Endodermal cell (in vitro differentiated cells): ENCODE results near the gene EFCAB8. TPM values are rescaled to one million over a fixed set of nuclear protein-coding genes. Genes with fewer than 3 reads are reported as not detected.
A peak's percentile ranks its signal among the peaks of the same experiment; 100 is the strongest.

Experiments used
- DNase-seq: peaks from one replicate; pipeline ENCODE4 v3.0.0-alpha.2; 2017
- H3K27ac ChIP-seq: 2 replicates; pipeline ENCODE4 v1.5.1; 2013; ENCODE audit warnings: mild to moderate bottlenecking, low read depth, low read length, moderate library complexity
- H3K27me3 ChIP-seq: 2 replicates; pipeline ENCODE4 v1.6.1; 2013; ENCODE audit warnings: mild to moderate bottlenecking, low read length, moderate library complexity; ENCODE audit not compliant: insufficient read depth, control insufficient read depth, poor library complexity, severe bottlenecking
- H3K36me3 ChIP-seq: 2 replicates; pipeline ENCODE4 v1.7.0; 2013; ENCODE audit warnings: mild to moderate bottlenecking, low read length, moderate library complexity; ENCODE audit not compliant: control insufficient read depth, insufficient read depth
- H3K4me1 ChIP-seq: one replicate; pipeline ENCODE4 v1.7.0; 2013; ENCODE audit warnings: low read length; ENCODE audit not compliant: control insufficient read depth, insufficient read depth
- H3K4me3 ChIP-seq: 2 replicates; pipeline ENCODE4 v1.5.1; 2013; ENCODE audit warnings: mild to moderate bottlenecking, low read length, moderate library complexity
- H3K9ac ChIP-seq: 2 replicates; pipeline ENCODE4 v1.6.1; 2013; ENCODE audit warnings: mild to moderate bottlenecking, low read length, moderate library complexity; ENCODE audit not compliant: poor library complexity, severe bottlenecking; ENCODE audit errors: extremely low read depth
- H3K9me3 ChIP-seq: 2 replicates; pipeline ENCODE4 v1.6.1; 2013; ENCODE audit warnings: mild to moderate bottlenecking, low read length, moderate library complexity; ENCODE audit not compliant: control insufficient read depth
- H3K27ac Mint-ChIP-seq: 2 replicates; pipeline ENCODE4 v1.8.0; 2020; ENCODE audit warnings: mixed read lengths
- H3K27me3 Mint-ChIP-seq: 2 replicates; pipeline ENCODE4 v1.8.0; 2021; ENCODE audit warnings: mild to moderate bottlenecking, mixed read lengths; ENCODE audit not compliant: insufficient read depth
- H3K36me3 Mint-ChIP-seq: 2 replicates; pipeline ENCODE4 v1.8.0; 2020; ENCODE audit warnings: low read depth, mixed read lengths
- H3K4me1 Mint-ChIP-seq: 2 replicates; pipeline ENCODE4 v1.8.0; 2020; ENCODE audit warnings: mixed read lengths
- H3K4me3 Mint-ChIP-seq: 2 replicates; pipeline ENCODE4 v1.8.0; 2020; ENCODE audit warnings: mild to moderate bottlenecking, moderate library complexity, mixed read lengths
- H3K9me3 Mint-ChIP-seq: 2 replicates; pipeline ENCODE4 v1.8.0; 2020; ENCODE audit warnings: mild to moderate bottlenecking, mixed read lengths
- CTCF ChIP-seq: fragments of 200-600 bp; sonication (generic); conservative IDR thresholded peaks from 2 replicates; pipeline ENCODE4 v1.5.0; 2021; ENCODE audit warnings: antibody characterized with exemption, mild to moderate bottlenecking
- WGBS, 2 experiments: methylation state at CpG; one replicate each; pipeline versions ENCODE4 v1.1.5 to v1.1.7; 2013; ENCODE audit warnings: missing lambda C conversion rate in 2 of 2, mixed read lengths in 1 of 2; ENCODE audit not compliant: insufficient coverage in 1 of 2, insufficient read length in 1 of 2; 5-methylcytosine and 5-hydroxymethylcytosine counted together
- total RNA-seq, 2 donors: library from RNA; stranded (reverse); fragmentation: NEBNext Ultra II Directional in 1 of 2; extraction: Animal tissue kit (Norgen Biotek cat#: 25700) in 1 of 2; gene quantifications; 2 replicates in 1 of 2; 3 replicates in 1 of 2; pipeline ENCODE4 v1.2.1, GENCODE V29; 2021

EFCAB8 gene
- total RNA-seq, 2 donors from 2014 or later: 0.44 to 1.0 TPM

GRCh38 chr20:32983459-32984112, 124.9 kb downstream of the EFCAB8 start:
- Mint-ChIP-seq H3K4me3 (no peak overlapping the region), H3K36me3 (no peaks in the 10 kb centered on the region), H3K4me1 (peaks cover 21% of the 10 kb centered on the region), H3K27me3 (no peaks in the 10 kb centered on the region), H3K27ac (no peak overlapping the region), H3K9me3 (no peaks in the 10 kb centered on the region)
- Histone ChIP-seq H3K27me3 (no peaks in the 10 kb centered on the region), H3K27ac (no peak overlapping the region), H3K36me3 (no peaks in the 10 kb centered on the region), H3K9ac (no peak overlapping the region), H3K4me3 (no peak overlapping the region), H3K9me3 (no peaks in the 10 kb centered on the region), H3K4me1 (no peaks in the 10 kb centered on the region)
- no peak for DNase-seq
- WGBS, 2 experiments: 87 to 88% methylated on average over 9 to 12 of the region's 12 CpGs
- TF ChIP-seq CTCF: no peak

- H3K4me1 Mint-ChIP-seq: peaks cover 21% of the 10 kb centered on the region
- H3K27ac ChIP-seq: no peak overlapping the region
- H3K27me3 Mint-ChIP-seq: no peaks in the 10 kb centered on the region
- no peaks in the 10 kb centered on the region for H3K9me3 ChIP-seq
- no peak for TF ChIP-seq CTCF
- no peaks in the 10 kb centered on the region for H3K36me3 Mint-ChIP-seq
- 66 to 80% methylated on average over 4 to 7 of the region's 7 CpGs for WGBS, 2 experiments
- H3K27ac Mint-ChIP-seq: peak overlapping the region; percentile 42
- no peak overlapping the region for H3K4me3 ChIP-seq
- H3K9me3 Mint-ChIP-seq: no peaks in the 10 kb centered on the region
- no peak overlapping the region for H3K4me3 Mint-ChIP-seq
- DNase-seq: peak; percentile 78
- H3K9ac ChIP-seq: no peak overlapping the region
- H3K27me3 ChIP-seq: no peaks in the 10 kb centered on the region
- H3K36me3 ChIP-seq: no peaks in the 10 kb centered on the region
- H3K4me1 ChIP-seq: no peaks in the 10 kb centered on the region
Measured at GRCh38 chr20:32984196-32984595, 125.5 kb downstream of the EFCAB8 start.

- Mint-ChIP-seq H3K27ac (peak overlapping the region; percentile 42), H3K9me3 (no peaks in the 10 kb centered on the region), H3K36me3 (no peaks in the 10 kb centered on the region), H3K27me3 (no peaks in the 10 kb centered on the region), H3K4me3 (no peak overlapping the region), H3K4me1 (peaks cover 21% of the 10 kb centered on the region)
- TF ChIP-seq CTCF: no peak
- WGBS, 2 experiments: 91 to 93% methylated on average over 8 to 9 of the region's 9 CpGs
- Histone ChIP-seq H3K9me3 (no peaks in the 10 kb centered on the region), H3K27me3 (no peaks in the 10 kb centered on the region), H3K27ac (no peak overlapping the region), H3K36me3 (no peaks in the 10 kb centered on the region), H3K4me3 (no peak overlapping the region), H3K4me1 (no peaks in the 10 kb centered on the region), H3K9ac (no peak overlapping the region)
- DNase-seq: no peak
Measured at GRCh38 chr20:32984631-32985354, 126.1 kb downstream of the EFCAB8 start.
